HuH-7.5 (cell line): ENCODE measurements around the gene KLHL29.

Experiments used
- DNase-seq: peaks from one replicate; pipeline ENCODE4 v3.0.0; 2011; ENCODE audit warnings: low spot score

Gene KLHL29

GRCh38 chr2:23682481-23682880 is 297.5 kb downstream of the KLHL29 start:
- DNase-seq = no peak

DNA sequence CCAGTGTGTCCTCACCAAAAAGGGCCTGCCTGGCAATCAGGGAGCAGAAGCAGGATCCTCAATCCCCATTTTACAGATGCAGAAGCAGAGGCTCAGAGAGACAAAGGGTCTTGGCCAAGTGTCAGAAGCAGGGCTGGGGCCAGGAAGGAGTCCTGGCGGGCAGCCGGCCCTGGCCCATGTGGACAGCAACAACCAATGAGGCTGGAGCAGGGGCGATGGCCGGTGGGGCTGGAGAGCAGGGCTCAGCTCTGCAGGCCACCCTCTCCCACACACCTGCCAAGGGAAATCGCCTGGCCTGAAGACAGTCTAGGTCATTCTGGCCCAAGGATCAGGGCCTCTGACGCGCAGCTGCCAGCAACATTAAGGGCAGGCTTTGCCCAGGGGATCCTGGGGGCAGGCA is 298.0 kb downstream of the KLHL29 start:
- no peak for DNase-seq

DNA sequence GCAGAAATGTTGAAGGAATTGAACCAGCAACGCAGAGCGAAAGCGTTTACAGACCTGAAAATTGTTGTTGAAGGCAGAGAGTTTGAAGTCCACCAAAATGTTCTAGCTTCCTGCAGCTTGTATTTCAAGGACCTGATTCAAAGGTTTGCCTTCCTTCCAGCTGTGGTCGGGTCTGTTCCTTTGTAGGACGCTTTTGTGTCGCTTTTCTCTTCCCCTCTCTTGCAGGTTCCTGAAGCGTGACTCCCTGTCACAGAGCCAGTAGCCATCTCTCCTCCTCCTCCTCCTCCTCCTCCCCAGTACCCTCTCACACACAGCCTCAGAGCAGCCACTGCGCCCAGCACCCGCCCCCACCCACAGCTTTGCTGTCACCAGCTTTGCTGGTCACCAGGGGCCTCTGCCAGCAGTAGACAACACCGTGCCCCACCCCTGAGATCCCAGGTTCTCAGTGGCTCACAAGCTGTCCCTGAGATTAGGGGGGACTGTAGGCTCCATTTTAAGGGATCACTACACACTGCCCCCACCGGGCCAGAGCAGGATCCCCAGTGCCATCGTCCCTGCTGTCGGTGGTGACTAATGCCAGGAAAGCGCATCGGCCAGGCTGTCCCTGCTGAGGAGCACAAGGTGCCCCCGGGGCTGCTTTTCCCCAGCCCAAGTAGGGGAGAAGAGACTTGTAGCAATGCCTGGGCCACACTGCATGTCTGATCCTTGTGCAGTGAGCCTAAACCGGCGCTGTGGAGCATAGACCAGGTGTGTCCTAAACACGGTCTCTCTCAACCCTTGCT is 299.6 kb downstream of the KLHL29 start:
- no peak for DNase-seq

- DNase-seq = no peak
Measured at GRCh38 chr2:23685181-23685580, 300.2 kb downstream of the KLHL29 start.

GRCh38 chr2:23685706-23686105 is 300.7 kb downstream of the KLHL29 start:
- DNase-seq = no peak

- no peak for DNase-seq
Measured at GRCh38 chr2:23686405-23687029, 301.5 kb downstream of the KLHL29 start.

- no peak for DNase-seq
Measured at GRCh38 chr2:23687214-23687613, 302.2 kb downstream of the KLHL29 start.

- DNase-seq = no peak
Measured at GRCh38 chr2:23687713-23688112, 302.7 kb downstream of the KLHL29 start.

- no peak for DNase-seq
Measured at GRCh38 chr2:23688486-23689130, 303.6 kb downstream of the KLHL29 start.

GRCh38 chr2:23689131-23689700 is 304.2 kb downstream of the KLHL29 start:
- no peak for DNase-seq

DNA sequence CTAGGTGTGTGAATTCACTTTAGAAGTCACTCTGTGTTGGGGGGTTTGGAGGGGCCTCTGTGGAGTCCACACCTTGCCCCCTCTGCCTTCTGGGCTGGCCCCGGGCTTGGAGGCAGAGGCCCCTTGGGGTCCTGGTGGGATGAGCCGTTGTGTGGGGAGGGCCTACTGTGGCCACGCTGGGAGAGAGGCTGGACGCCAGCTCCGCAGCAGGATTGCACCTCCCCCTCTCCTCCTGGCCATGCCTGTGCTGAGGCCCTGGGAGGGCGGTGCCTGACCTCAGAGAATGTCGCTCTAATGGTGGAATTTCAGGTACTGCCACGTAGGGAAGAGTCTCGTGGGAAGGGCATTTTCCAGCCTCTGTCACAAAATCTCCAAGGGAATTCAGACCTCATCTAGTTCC is 304.9 kb downstream of the KLHL29 start:
- DNase-seq = no peak

DNA sequence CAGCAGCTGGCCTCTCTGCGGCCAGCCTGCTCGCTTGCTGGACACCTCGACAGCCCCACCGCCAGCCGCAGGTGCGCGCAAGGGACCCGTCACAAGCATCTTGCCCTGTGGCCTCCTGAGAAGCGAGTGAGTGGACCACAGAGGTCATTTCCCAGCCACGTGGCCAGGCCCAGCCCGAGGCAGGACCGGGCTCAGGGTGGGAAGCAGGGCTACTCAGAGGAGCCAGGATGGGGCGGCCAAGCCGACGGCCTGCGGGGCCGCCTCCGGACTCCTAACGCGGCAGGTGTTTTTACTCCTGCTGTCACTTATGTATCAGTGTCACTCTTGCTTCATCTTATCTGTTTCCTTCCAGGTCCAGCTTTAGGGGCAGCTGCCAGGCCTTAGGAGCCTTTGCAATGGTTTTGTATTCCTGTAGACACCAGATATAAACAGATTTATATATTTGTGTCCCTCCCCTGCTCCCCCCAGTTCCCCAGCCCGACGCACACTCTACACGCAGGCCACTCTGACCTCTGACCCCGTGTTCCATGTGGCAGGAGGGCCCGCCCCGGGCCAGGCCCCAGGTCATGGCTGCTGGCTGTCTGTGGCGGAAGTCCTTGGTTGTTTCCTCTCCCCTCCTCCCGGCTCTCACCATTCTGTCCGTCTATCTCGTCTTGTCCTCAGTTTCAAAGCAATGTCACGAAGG is 305.6 kb downstream of the KLHL29 start:
- no peak for DNase-seq

- DNase-seq = no peak
Measured at GRCh38 chr2:23691106-23691470, 306.1 kb downstream of the KLHL29 start.

GRCh38 chr2:23691565-23691964 is 306.6 kb downstream of the KLHL29 start:
- no peak for DNase-seq

DNA sequence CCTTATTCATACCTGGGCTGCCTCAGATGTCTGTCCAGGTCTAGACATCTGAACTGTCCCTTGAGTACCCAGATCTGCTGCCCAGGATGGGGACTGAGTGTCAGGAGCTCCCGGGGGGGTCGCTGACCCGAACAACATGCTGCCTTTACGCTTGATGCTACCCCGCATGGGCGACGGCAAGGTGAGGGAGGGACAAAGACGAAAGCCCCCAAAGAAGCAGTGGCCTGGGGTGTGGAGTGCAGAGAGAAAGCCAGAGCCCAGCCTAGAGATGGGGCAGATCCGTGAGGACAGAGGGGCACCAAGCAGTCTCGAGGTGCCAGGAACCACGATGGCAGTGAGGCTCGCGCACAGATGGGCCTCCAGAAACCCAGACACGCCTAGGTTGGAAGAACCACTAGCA is 307.3 kb downstream of the KLHL29 start:
- no peak for DNase-seq

DNA sequence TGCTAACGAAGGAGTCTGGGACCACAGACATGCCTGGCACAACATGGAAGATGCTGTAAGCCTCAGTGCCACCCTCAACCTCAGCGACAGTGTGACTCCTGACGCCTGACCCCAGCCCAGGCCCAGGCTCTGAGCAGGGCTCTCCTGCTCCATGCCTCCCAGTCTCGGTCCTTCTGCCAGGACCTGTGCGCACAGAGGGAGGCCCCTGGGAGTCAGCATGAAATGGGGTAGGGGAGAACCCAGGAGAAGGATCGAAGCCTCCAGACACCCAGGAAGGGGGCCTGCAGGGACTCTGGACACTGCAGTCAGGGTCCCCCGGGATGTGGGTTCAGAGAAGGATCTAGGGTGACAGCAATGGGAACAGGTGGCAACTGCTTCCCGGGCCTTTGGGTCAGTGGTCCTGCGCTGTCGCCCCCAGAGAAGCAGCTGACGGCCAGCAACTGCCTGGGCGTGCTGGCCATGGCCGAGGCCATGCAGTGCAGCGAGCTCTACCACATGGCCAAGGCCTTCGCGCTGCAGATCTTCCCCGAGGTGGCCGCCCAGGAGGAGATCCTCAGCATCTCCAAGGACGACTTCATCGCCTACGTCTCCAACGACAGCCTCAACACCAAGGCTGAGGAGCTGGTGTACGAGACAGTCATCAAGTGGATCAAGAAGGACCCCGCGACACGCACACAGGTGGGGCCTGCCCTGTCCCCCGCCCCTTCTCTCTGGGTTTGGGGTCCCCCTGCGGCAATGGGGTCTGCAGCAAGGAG is 308.0 kb downstream of the KLHL29 start:
- DNase-seq = no peak

GRCh38 chr2:23693606-23693951 is 308.6 kb downstream of the KLHL29 start:
- DNase-seq = no peak

GRCh38 chr2:23694058-23695045 is 309.4 kb downstream of the KLHL29 start:
- no peak for DNase-seq

- no peak for DNase-seq
Measured at GRCh38 chr2:23695214-23695889, 310.4 kb downstream of the KLHL29 start.
